Body of pancreas (tissue), 4 donors: Measurements from ENCODE around the gene TSG101.

Source experiments
- POLR2A ChIP-seq, 3 donors: fragments of 450-650 bp; IDR thresholded peaks; one replicate each; pipeline ENCODE4 v1.6.1; 2016; ENCODE audit warnings: antibody characterized with exemption in 3 of 3, mild to moderate bottlenecking in 2 of 3
- TF ChIP-seq, protein P1 (sequence below), 7 experiments: fragments of 450-650 bp in 4 of 7; fragments of 200-600 bp in 3 of 7; sonication (generic) in 3 of 7; IDR thresholded peaks; one replicate each; pipeline ENCODE4 v1.5.1; 2016 to 2019; ENCODE audit warnings: antibody characterized with exemption in 7 of 7

DNA sequence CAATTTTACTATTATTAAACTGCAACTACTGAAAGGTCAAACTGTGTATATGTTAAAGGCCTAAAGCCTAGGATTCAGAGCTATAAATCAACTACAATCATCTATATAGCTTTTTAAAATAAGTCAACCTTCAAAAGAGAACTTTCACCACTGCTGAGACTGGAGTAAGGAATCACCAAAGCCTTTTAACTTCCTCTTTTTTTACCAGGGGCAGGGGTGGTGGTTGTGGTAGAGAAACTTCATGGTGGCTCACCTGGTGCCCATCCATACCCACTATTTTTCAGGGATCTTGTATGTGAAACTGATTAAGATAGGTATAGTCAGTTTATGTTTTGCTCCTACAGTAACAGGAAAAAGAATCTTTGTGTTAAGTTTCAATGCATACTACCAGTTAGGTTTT lies 31.5 kb downstream of the TSG101 start:
- TF ChIP-seq POLR2A (IDR thresholded peaks at IDR 0.05): no peak
- TF ChIP-seq, protein P1, sequence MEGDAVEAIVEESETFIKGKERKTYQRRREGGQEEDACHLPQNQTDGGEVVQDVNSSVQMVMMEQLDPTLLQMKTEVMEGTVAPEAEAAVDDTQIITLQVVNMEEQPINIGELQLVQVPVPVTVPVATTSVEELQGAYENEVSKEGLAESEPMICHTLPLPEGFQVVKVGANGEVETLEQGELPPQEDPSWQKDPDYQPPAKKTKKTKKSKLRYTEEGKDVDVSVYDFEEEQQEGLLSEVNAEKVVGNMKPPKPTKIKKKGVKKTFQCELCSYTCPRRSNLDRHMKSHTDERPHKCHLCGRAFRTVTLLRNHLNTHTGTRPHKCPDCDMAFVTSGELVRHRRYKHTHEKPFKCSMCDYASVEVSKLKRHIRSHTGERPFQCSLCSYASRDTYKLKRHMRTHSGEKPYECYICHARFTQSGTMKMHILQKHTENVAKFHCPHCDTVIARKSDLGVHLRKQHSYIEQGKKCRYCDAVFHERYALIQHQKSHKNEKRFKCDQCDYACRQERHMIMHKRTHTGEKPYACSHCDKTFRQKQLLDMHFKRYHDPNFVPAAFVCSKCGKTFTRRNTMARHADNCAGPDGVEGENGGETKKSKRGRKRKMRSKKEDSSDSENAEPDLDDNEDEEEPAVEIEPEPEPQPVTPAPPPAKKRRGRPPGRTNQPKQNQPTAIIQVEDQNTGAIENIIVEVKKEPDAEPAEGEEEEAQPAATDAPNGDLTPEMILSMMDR (IDR thresholded peaks at IDR 0.05): no peak
